D721Med (cell line): ENCODE measurements around the gene PKN2.

Experiments
- DNase-seq: peaks from one replicate; pipeline ENCODE4 v3.0.0; 2011; ENCODE audit warnings: low spot score; ENCODE audit not compliant: insufficient read length
- FAIRE-seq: peaks from 2 replicates; lab custom pipeline; 2011; peaks lifted over from hg19 to GRCh38; lab: Jason Lieb, UNC
- CTCF ChIP-seq: IDR thresholded peaks from 2 replicates; pipeline ENCODE4 v1.5.1; 2012; ENCODE audit warnings: mild to moderate bottlenecking, control low read depth; ENCODE audit not compliant: insufficient read depth; ENCODE audit errors: missing control alignments

PKN2 gene

GRCh38 chr1:88678405-88678804 lies 5.7 kb upstream of the PKN2 start:
- TF ChIP-seq CTCF = no peak
- no peak for DNase-seq
- no peak for FAIRE-seq

- TF ChIP-seq CTCF = no peak
- DNase-seq (no peak), FAIRE-seq (no peak)
These were observed 3.6 kb upstream of the PKN2 start for GRCh38 chr1:88680471-88680870.

GRCh38 chr1:88680911-88681622 lies 3.0 kb upstream of the PKN2 start:
- FAIRE-seq (no peak), DNase-seq (no peak)
- TF ChIP-seq CTCF = no peak

GRCh38 chr1:88684482-88685258 lies 597 bp downstream of the PKN2 start:
- no peak for DNase-seq

GRCh38 chr1:88685259-88685620 lies 1.2 kb downstream of the PKN2 start:
- DNase-seq (no peak), FAIRE-seq (no peak)
- no peak for TF ChIP-seq CTCF

More at GRCh38 chr1:88684482-88685258, 597 bp downstream of the PKN2 start:
- no peak for FAIRE-seq
- peak; percentile 41 for TF ChIP-seq CTCF

- FAIRE-seq (no peak), DNase-seq (no peak)
- no peak for TF ChIP-seq CTCF
These were observed 7.5 kb downstream of the PKN2 start for GRCh38 chr1:88691540-88691939.

- DNase-seq = no peak
- no peak for FAIRE-seq
- no peak for TF ChIP-seq CTCF
These were observed 11.7 kb downstream of the PKN2 start for GRCh38 chr1:88695781-88696180.
